Karpas-422 (cell line): ENCODE results near the gene SEMA3A. TPM values are rescaled to one million over a fixed set of nuclear protein-coding genes. Genes with fewer than 3 reads are reported as not detected.
"Not testable (repeated sequence)": the region's sequence is repeated elsewhere in the genome, so short reads cannot be mapped to it uniquely, and the experiment has no call there.

Experiments
- DNase-seq: peaks from one replicate; pipeline ENCODE4 v3.0.0-alpha.2; 2015
- H2AFZ ChIP-seq: fragments of 200-600 bp; sonication (generic); 2 replicates; pipeline ENCODE4 v1.6.1; 2014; ENCODE audit warnings: antibody characterized with exemption, low read length, mixed read lengths
- H3K27ac ChIP-seq: fragments of 200-600 bp; sonication (generic); 2 replicates; pipeline ENCODE4 v1.5.1; 2014; ENCODE audit warnings: mild to moderate bottlenecking, low read length, moderate library complexity
- H3K27me3 ChIP-seq: fragments of 200-600 bp; sonication (generic); 2 replicates; pipeline ENCODE4 v1.6.1; 2014; ENCODE audit warnings: low read length, mixed read lengths
- H3K36me3 ChIP-seq: fragments of 200-600 bp; sonication (generic); 2 replicates; pipeline ENCODE4 v1.6.1; 2014; ENCODE audit warnings: low read length, mixed read lengths; ENCODE audit not compliant: insufficient read depth
- H3K4me1 ChIP-seq: fragments of 200-600 bp; sonication (generic); 2 replicates; pipeline ENCODE4 v1.6.1; 2014; ENCODE audit warnings: mild to moderate bottlenecking, low read length, mixed read lengths
- H3K4me2 ChIP-seq: fragments of 200-600 bp; sonication (generic); 2 replicates; pipeline ENCODE4 v1.6.1; 2014; ENCODE audit warnings: low read length, low read depth, mild to moderate bottlenecking; ENCODE audit not compliant: poor library complexity, severe bottlenecking
- H3K4me3 ChIP-seq: fragments of 200-600 bp; sonication (generic); 2 replicates; pipeline ENCODE4 v1.5.1; 2014; ENCODE audit warnings: mild to moderate bottlenecking, antibody characterized with exemption, low read length, mixed read lengths
- H3K79me2 ChIP-seq: fragments of 200-600 bp; sonication (generic); 2 replicates; pipeline ENCODE4 v1.6.1; 2014; ENCODE audit warnings: mild to moderate bottlenecking, low read length, mixed read lengths
- H3K9ac ChIP-seq: fragments of 200-600 bp; sonication (generic); 2 replicates; pipeline ENCODE4 v1.6.0; 2014; ENCODE audit warnings: low read length
- H3K9me2 ChIP-seq: fragments of 200-600 bp; sonication (generic), shearing (Covaris generic); replicated peaks from 2 replicates; pipeline ENCODE4 v1.6.0; 2014; ENCODE audit warnings: mild to moderate bottlenecking, low read length, moderate library complexity; ENCODE audit not compliant: insufficient read depth
- H3K9me3 ChIP-seq: fragments of 300-700, 200-600 bp; sonication (generic); 2 replicates; pipeline ENCODE4 v1.6.1; 2014; ENCODE audit warnings: low read length, mixed read lengths
- H4K20me1 ChIP-seq: fragments of 200-600 bp; sonication (generic); 2 replicates; pipeline ENCODE4 v1.6.1; 2014; ENCODE audit warnings: mild to moderate bottlenecking, antibody characterized with exemption, low read length, low read depth; ENCODE audit not compliant: insufficient read depth
- total RNA-seq: library from RNA; depleted of rRNA; stranded (reverse); fragments of >200 nt; shearing (Covaris generic); gene quantifications from 2 replicates; pipeline ENCODE4 v1.2.3, GENCODE V29; 2014; ENCODE audit warnings: low replicate concordance

SEMA3A gene
- total RNA-seq, 1 experiment from 2014 or later: not detected

GRCh38 chr7:84159435-84159834, 35.2 kb downstream of the SEMA3A start:
- Histone ChIP-seq H3K4me1 (no peaks in the 10 kb centered on the region), H2AFZ (no peak overlapping the region), H3K9me2 (no peaks in the 10 kb centered on the region), H3K4me2 (no peak overlapping the region), H3K9me3 (peaks cover 18% of the 10 kb centered on the region), H4K20me1 (no peaks in the 10 kb centered on the region), H3K27me3 (no peaks in the 10 kb centered on the region), H3K27ac (no peak overlapping the region), H3K36me3 (no peaks in the 10 kb centered on the region), H3K9ac (no peak overlapping the region), H3K4me3 (no peak overlapping the region), H3K79me2 (no peaks in the 10 kb centered on the region)
- DNase-seq: no peak

GRCh38 chr7:84157171-84157570, 37.4 kb downstream of the SEMA3A start:
- Histone ChIP-seq H3K79me2 (no peaks in the 10 kb centered on the region), H3K4me3 (no peak overlapping the region), H3K4me2 (no peak overlapping the region), H3K36me3 (no peaks in the 10 kb centered on the region), H3K9me3 (peaks cover 18% of the 10 kb centered on the region), H4K20me1 (no peaks in the 10 kb centered on the region), H3K9ac (no peak overlapping the region), H3K4me1 (no peaks in the 10 kb centered on the region), H3K27me3 (no peaks in the 10 kb centered on the region), H2AFZ (no peak overlapping the region), H3K9me2 (no peaks in the 10 kb centered on the region), H3K27ac (no peak overlapping the region)
- no peak for DNase-seq

- no peak overlapping the region for H3K27ac ChIP-seq
- no peaks in the 10 kb centered on the region for H3K27me3 ChIP-seq
- peaks cover 18% of the 10 kb centered on the region for H3K9me3 ChIP-seq
- no peaks in the 10 kb centered on the region for H3K79me2 ChIP-seq
- no peaks in the 10 kb centered on the region for H4K20me1 ChIP-seq
- no peak overlapping the region for H3K4me3 ChIP-seq
- no peaks in the 10 kb centered on the region for H3K4me1 ChIP-seq
- DNase-seq: no peak
- no peaks in the 10 kb centered on the region for H3K36me3 ChIP-seq
- H3K4me2 ChIP-seq: no peak overlapping the region
- no peaks in the 10 kb centered on the region for H3K9me2 ChIP-seq
- H3K9ac ChIP-seq: no peak overlapping the region
- no peak overlapping the region for H2AFZ ChIP-seq
Observed at GRCh38 chr7:84154991-84155781, 39.4 kb downstream of the SEMA3A start.

- Histone ChIP-seq H3K4me3 (no peak overlapping the region), H3K36me3 (no peaks in the 10 kb centered on the region), H3K27me3 (no peaks in the 10 kb centered on the region), H3K27ac (no peak overlapping the region), H3K9me2 (no peaks in the 10 kb centered on the region), H3K79me2 (no peaks in the 10 kb centered on the region), H3K4me2 (no peak overlapping the region), H4K20me1 (no peaks in the 10 kb centered on the region), H2AFZ (no peak overlapping the region), H3K4me1 (no peaks in the 10 kb centered on the region), H3K9ac (no peak overlapping the region), H3K9me3 (peaks cover 30% of the 10 kb centered on the region)
- no peak for DNase-seq
Observed at GRCh38 chr7:84152995-84153394, 41.6 kb downstream of the SEMA3A start.

GRCh38 chr7:84150370-84150769, 44.2 kb downstream of the SEMA3A start:
- H3K9ac ChIP-seq, H3K36me3 ChIP-seq, DNase-seq, H4K20me1 ChIP-seq, H3K4me2 ChIP-seq, H3K79me2 ChIP-seq, H3K27me3 ChIP-seq, H2AFZ ChIP-seq, H3K27ac ChIP-seq, H3K4me1 ChIP-seq, H3K4me3 ChIP-seq, H3K9me2 ChIP-seq: not testable (repeated sequence)
- peaks cover 27% of the 10 kb centered on the region; the same call in 1 of the 2 replicates for H3K9me3 ChIP-seq

- Histone ChIP-seq H3K4me1 (no peaks in the 10 kb centered on the region), H3K4me2 (no peak overlapping the region), H3K27ac (no peak overlapping the region), H3K36me3 (no peaks in the 10 kb centered on the region), H3K4me3 (no peak overlapping the region), H3K79me2 (no peaks in the 10 kb centered on the region), H3K27me3 (no peaks in the 10 kb centered on the region), H2AFZ (no peak overlapping the region), H3K9ac (no peak overlapping the region), H3K9me3 (peaks cover 22% of the 10 kb centered on the region; the same call in 1 of the 2 replicates), H4K20me1 (no peaks in the 10 kb centered on the region), H3K9me2 (no peaks in the 10 kb centered on the region)
- DNase-seq: no peak
Observed at GRCh38 chr7:84149573-84149972, 45.0 kb downstream of the SEMA3A start.

GRCh38 chr7:84145892-84146291, 48.7 kb downstream of the SEMA3A start:
- Histone ChIP-seq H3K4me3 (no peak overlapping the region), H3K27ac (no peak overlapping the region), H3K27me3 (no peaks in the 10 kb centered on the region), H3K9me2 (no peaks in the 10 kb centered on the region), H3K4me1 (no peaks in the 10 kb centered on the region), H3K4me2 (no peak overlapping the region), H4K20me1 (no peaks in the 10 kb centered on the region), H3K79me2 (no peaks in the 10 kb centered on the region), H3K36me3 (no peaks in the 10 kb centered on the region), H3K9me3 (peaks cover 40% of the 10 kb centered on the region), H3K9ac (no peak overlapping the region), H2AFZ (no peak overlapping the region)
- DNase-seq: no peak

GRCh38 chr7:84144935-84145334, 49.7 kb downstream of the SEMA3A start:
- Histone ChIP-seq H3K9ac (no peak overlapping the region), H2AFZ (no peak overlapping the region), H3K36me3 (no peaks in the 10 kb centered on the region), H3K27me3 (no peaks in the 10 kb centered on the region), H4K20me1 (no peaks in the 10 kb centered on the region), H3K27ac (no peak overlapping the region), H3K79me2 (no peaks in the 10 kb centered on the region), H3K9me3 (peaks cover 49% of the 10 kb centered on the region), H3K4me3 (no peak overlapping the region), H3K4me2 (no peak overlapping the region), H3K4me1 (no peaks in the 10 kb centered on the region), H3K9me2 (no peaks in the 10 kb centered on the region)
- no peak for DNase-seq
